Measurements from ENCODE around the gene MAPK8IP3. TPM values are rescaled to one million over a fixed set of nuclear protein-coding genes. Genes with fewer than 3 reads are reported as not detected.

The MAPK8IP3 gene
- total and polyA plus RNA-seq, 8 donors: 25.5 to 244 (median 50.3) TPM

DNA sequence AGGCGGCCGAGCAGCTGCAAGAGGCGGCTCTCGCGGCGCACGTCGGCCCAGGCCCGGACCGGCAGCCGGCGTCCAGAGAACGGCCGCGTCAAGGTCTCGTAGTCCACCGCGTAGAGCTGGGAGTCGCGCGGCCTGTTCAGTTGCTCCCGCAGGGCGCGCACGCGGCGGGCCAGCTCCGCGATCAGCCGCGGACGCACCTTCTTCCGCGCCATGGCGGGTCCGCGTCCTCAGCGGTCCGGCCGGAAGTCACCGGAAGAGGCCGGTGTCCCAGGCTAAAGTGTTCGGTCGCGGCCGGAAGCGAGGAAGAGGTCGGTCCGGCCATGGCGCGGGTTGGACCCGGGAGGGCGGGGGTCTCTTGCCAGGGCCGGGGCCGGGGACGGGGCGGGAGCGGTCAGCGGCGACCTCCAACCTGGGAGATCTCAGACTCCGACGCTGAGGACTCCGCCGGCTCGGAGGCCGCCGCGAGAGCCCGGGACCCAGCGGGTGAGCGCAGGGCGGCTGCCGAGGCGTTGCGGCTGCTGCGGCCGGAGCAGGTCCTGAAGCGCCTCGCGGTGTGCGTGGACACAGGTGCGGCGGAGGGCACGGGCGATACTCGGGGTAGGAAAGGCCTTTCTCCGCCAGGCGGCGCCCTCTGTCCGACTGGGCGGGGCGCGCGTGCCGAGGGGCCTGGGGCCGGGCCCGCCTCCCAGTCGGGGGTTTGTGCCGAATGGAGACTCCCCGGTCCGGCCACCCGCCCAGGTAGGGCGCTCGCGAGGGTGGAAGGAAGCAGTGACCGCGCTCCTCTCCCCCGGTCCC, 67.1 kb downstream of the MAPK8IP3 start, which contains the start of gene MRPS34:
MRPS34 (minus strand) TSS at position 227 of the 795 bp plus-strand sequence; CDS start at position 212, 15 bp downstream.
- ATAC-seq: peak; percentile 74 to 80 (median 76)
- 0 to 1% methylated on average over 59 to 108 of the region's 108 CpGs for WGBS, 2 donors

DNA sequence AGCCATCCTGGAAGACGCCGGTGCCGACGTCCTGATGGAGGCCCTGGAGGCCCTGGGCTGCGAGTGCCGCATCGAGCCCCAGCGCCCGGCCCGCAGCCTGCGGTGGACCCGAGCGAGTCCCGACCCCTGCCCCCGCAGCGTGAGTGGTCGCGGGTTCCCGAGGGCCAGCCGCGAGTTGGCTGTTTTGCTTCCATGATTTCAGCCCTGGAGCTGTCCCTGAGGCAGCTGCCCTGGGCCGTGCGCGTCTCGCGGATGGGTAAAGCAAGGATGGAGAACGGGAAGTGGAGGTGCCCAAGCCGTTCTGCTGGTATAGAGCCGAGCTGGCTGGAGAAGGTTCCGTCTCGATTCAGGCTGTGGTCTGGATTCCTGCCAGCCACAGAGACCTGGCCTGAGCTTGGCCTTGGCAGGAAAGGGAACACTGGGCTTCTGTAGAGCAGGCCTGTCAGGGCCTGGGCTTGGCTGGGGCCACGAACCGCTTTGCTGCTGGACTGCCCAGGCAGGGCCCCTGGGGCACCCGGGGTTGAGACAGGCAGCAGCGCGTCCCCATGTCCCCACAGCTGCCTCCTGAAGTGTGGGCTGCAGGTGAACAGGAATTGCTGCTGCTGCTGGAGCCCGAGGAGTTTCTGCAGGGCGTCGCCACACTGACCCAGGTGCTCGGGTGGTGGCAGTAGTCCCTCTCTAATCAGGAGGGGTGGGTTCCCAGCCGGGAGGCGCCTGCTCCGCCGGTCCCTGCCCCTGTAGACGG, 67.9 kb downstream of the MAPK8IP3 start:
- peaks cover 9 to 13% (median 9%) of the 10 kb centered on the region in 3 donors for H3K4me1 ChIP-seq
- peak overlapping the region; percentile 87 to 100 (median 96) for H3K4me3 ChIP-seq
- ATAC-seq (peak in 3 of 4 donors; percentile 3), FAIRE-seq (no peak), DNase-seq (peak in 3 of 6 donors; percentile 46 to 89 (median 69))
- H3K36me3 ChIP-seq: peaks cover 0 to 25% (median 10%) of the 10 kb centered on the region in 3 donors
- 5 to 8% methylated on average over 43 to 45 of the region's 45 CpGs for WGBS, 2 donors
- H3K27ac ChIP-seq: peak overlapping the region; percentile 89 to 97 (median 92)
- intact Hi-C loops (cut with DNase I): no loop called here
- H3K9me3 ChIP-seq: no peaks in the 10 kb centered on the region
- no peaks in the 10 kb centered on the region for H3K27me3 ChIP-seq
- TF ChIP-seq, protein P1, sequence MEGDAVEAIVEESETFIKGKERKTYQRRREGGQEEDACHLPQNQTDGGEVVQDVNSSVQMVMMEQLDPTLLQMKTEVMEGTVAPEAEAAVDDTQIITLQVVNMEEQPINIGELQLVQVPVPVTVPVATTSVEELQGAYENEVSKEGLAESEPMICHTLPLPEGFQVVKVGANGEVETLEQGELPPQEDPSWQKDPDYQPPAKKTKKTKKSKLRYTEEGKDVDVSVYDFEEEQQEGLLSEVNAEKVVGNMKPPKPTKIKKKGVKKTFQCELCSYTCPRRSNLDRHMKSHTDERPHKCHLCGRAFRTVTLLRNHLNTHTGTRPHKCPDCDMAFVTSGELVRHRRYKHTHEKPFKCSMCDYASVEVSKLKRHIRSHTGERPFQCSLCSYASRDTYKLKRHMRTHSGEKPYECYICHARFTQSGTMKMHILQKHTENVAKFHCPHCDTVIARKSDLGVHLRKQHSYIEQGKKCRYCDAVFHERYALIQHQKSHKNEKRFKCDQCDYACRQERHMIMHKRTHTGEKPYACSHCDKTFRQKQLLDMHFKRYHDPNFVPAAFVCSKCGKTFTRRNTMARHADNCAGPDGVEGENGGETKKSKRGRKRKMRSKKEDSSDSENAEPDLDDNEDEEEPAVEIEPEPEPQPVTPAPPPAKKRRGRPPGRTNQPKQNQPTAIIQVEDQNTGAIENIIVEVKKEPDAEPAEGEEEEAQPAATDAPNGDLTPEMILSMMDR (IDR thresholded peaks at IDR 0.05): no peak

More for the DNA sequence above, 67.1 kb downstream of the MAPK8IP3 start, which contains the start of gene MRPS34:
- no peaks in the 10 kb centered on the region for H3K27me3 ChIP-seq
- peak within 1 kb of the TSS; percentile 89 to 97 (median 92) for H3K27ac ChIP-seq
- DNase-seq: peak; percentile 76 to 96 (median 90)
- intact Hi-C loops (cut with DNase I): no loop called here
- peaks cover 9 to 13% (median 9%) of the 10 kb centered on the region in 3 donors for H3K4me1 ChIP-seq
- H3K9me3 ChIP-seq: no peaks in the 10 kb centered on the region
- TF ChIP-seq, protein P1 (IDR thresholded peaks at IDR 0.05): peak; percentile 60 to 74 (median 66)
- peak within 1 kb of the TSS; percentile 87 to 100 (median 96) for H3K4me3 ChIP-seq
- H3K36me3 ChIP-seq: peaks cover 0 to 27% (median 10%) of the 10 kb centered on the region in 3 donors
- FAIRE-seq: no peak

DNA sequence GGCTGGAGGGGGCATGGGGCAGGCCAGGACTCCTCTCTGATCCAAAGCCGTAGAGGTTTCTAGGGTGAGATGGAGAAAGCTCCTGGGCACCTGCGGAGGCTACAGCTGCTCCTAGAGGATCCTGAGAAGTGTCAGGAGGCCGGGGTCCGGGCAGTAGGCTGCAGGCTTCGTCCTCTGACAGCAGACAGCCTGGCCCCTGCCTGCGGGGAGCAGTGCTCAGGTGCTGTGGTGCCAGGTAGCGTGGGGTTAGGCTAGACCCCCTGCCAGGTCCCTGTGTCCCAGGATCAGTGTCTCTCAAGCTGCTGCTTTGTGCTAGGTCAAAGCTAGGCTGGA, 68.4 kb downstream of the MAPK8IP3 start:
- Histone ChIP-seq H3K27me3 (no peaks in the 10 kb centered on the region), H3K9me3 (no peaks in the 10 kb centered on the region), H3K4me1 (peaks cover 9 to 13% (median 9%) of the 10 kb centered on the region in 3 donors), H3K27ac (peak overlapping the region in 2 of 4 donors; percentile 89 to 94), H3K36me3 (peaks cover 0 to 25% (median 10%) of the 10 kb centered on the region in 3 donors), H3K4me3 (peak overlapping the region in 2 of 4 donors; percentile 87 to 100)
- DNase-seq (peak in 3 of 6 donors; percentile 33 to 85 (median 48)), FAIRE-seq (no peak), ATAC-seq (no peak)
- TF ChIP-seq, protein P1 (IDR thresholded peaks at IDR 0.05): no peak
- intact Hi-C loops (cut with DNase I): no loop called here
- 70 to 77% methylated on average over 7 of the region's 7 CpGs for WGBS, 2 donors

DNA sequence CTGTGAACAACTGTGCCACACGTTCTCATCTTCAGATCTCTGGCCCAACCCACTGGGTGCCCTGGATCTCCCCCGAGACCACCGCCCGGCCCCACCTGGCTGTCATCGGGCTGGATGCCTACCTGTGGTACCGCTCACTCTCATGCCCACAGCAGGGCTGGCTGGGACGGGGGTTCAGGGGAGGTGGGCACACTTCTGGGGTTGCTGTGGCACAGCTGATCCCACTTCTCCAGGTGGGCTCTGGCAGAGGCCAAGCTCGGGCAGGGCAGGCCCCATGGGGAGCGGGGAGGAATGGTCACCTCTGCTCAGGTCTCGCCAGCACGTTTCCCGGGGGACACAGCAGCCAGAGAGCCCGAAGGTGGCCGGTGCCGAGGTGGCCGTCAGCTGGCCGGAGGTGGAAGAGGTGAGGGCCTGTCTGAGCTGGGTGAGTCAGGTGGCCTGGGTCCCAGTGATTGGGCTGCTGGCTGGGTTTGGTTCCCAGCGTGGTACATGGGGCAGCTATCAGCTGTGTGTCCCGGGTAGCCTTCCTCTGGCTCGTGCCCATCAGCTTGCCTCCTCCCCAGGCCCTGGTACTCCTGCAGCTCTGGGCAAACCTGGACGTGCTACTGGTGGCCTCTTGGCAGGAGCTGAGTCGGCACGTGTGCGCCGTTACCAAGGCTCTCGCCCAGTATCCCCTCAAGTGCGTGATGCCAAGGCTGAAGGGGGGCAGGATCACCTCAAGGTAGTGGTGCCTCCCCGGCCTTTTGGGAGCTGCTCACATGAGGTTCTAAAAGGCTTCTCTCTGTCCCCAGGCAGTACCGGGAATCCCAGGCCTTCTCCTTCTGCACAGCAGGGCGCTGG, 69.2 kb downstream of the MAPK8IP3 start:
- Histone ChIP-seq H3K36me3 (peaks cover 0 to 25% (median 10%) of the 10 kb centered on the region in 3 donors), H3K4me3 (no peak overlapping the region), H3K27me3 (no peaks in the 10 kb centered on the region), H3K9me3 (no peaks in the 10 kb centered on the region), H3K27ac (no peak overlapping the region), H3K4me1 (peaks cover 9 to 11% (median 11%) of the 10 kb centered on the region in 3 donors)
- TF ChIP-seq, protein P1 (IDR thresholded peaks at IDR 0.05): no peak
- ATAC-seq (no peak), DNase-seq (peak in 3 of 6 donors; percentile 43 to 86 (median 48)), FAIRE-seq (no peak)
- intact Hi-C loops (cut with DNase I): no loop called here
- 83 to 89% methylated on average over 30 of the region's 30 CpGs for WGBS, 2 donors
